CD14-positive monocyte (primary cell): ENCODE data around the gene BTBD9. TPM values are rescaled to one million over a fixed set of nuclear protein-coding genes. Genes with fewer than 3 reads are reported as not detected.

ENCODE experiments used
- DNase-seq, 3 donors: peaks; one replicate each; pipeline ENCODE4 v3.0.0-alpha.2; 2011 to 2022
- H2AFZ ChIP-seq: 2 replicates; pipeline ENCODE4 v1.6.0; 2012; ENCODE audit warnings: mild to moderate bottlenecking, low read depth, low read length, inconsistent platforms; ENCODE audit not compliant: insufficient read depth, poor library complexity, severe bottlenecking
- H3K27ac ChIP-seq, 2 donors: 1 replicate in 1 of 2; 2 replicates in 1 of 2; pipeline ENCODE4 v1.5.1; 2012 to 2013; ENCODE audit warnings: low read length in 2 of 2, control low read depth in 1 of 2, inconsistent platforms in 1 of 2, low read depth in 1 of 2, mild to moderate bottlenecking in 1 of 2
- H3K27me3 ChIP-seq, 2 donors: one replicate each; pipeline versions ENCODE4 v1.6.0 to v1.6.1; 2011 to 2013; ENCODE audit warnings: low read length in 2 of 2; ENCODE audit not compliant: control insufficient read depth in 2 of 2, insufficient read depth in 2 of 2
- H3K36me3 ChIP-seq, 2 donors: replicated peaks in 1 of 2; 1 replicate in 1 of 2; 2 replicates in 1 of 2; pipeline versions ENCODE4 v1.5.1 to v1.6.1; 2012 to 2013; ENCODE audit warnings: low read length in 2 of 2, control low read depth in 1 of 2, inconsistent platforms in 1 of 2, mild to moderate bottlenecking in 1 of 2; ENCODE audit not compliant: insufficient read depth in 2 of 2, control insufficient read depth in 1 of 2
- H3K4me1 ChIP-seq, 2 donors: 1 replicate in 1 of 2; 2 replicates in 1 of 2; pipeline versions ENCODE4 v1.5.1 to v1.6.1; 2012 to 2013; ENCODE audit warnings: low read length in 2 of 2, control low read depth in 1 of 2, inconsistent platforms in 1 of 2, mild to moderate bottlenecking in 1 of 2, moderate library complexity in 1 of 2; ENCODE audit not compliant: insufficient read depth in 2 of 2, control insufficient read depth in 1 of 2
- H3K4me2 ChIP-seq: replicated peaks from 2 replicates; pipeline ENCODE3; 2012; ENCODE audit warnings: low read length, moderate library complexity, mild to moderate bottlenecking; ENCODE audit not compliant: poor library complexity, severe bottlenecking; ENCODE audit errors: extremely low read depth
- H3K4me3 ChIP-seq, 3 experiments: fragments of 200-600 bp in 1 of 3; sonication (generic) in 1 of 3; replicated peaks in 1 of 3; 1 replicate in 2 of 3; 2 replicates in 1 of 3; pipeline ENCODE4 v1.5.1; 2011 to 2013; ENCODE audit warnings: low read length in 3 of 3, mild to moderate bottlenecking in 3 of 3, control low read depth in 2 of 3, low read depth in 2 of 3, inconsistent platforms in 1 of 3, moderate library complexity in 1 of 3
- H3K79me2 ChIP-seq: 2 replicates; pipeline ENCODE4 v1.6.0; 2012; ENCODE audit warnings: mild to moderate bottlenecking, control low read depth, inconsistent platforms, low read length, moderate library complexity; ENCODE audit not compliant: insufficient read depth
- H3K9ac ChIP-seq: 2 replicates; pipeline ENCODE4 v1.6.0; 2017; ENCODE audit warnings: low read length, mild to moderate bottlenecking; ENCODE audit not compliant: insufficient read depth, poor library complexity, severe bottlenecking
- H3K9me3 ChIP-seq, 2 donors: replicated peaks in 1 of 2; 1 replicate in 1 of 2; 2 replicates in 1 of 2; pipeline versions ENCODE4 v1.5.1 to v1.6.1; 2012 to 2013; ENCODE audit warnings: low read length in 2 of 2, control low read depth in 1 of 2; ENCODE audit not compliant: control insufficient read depth in 1 of 2, insufficient read depth in 1 of 2
- H4K20me1 ChIP-seq: 2 replicates; pipeline ENCODE4 v1.6.0; 2012; ENCODE audit warnings: mild to moderate bottlenecking, low read length, control low read depth, moderate library complexity; ENCODE audit not compliant: insufficient read depth
- H3K27ac Mint-ChIP-seq, 7 donors: one replicate each; pipeline ENCODE4 v1.8.0; 2020; ENCODE audit warnings: mild to moderate bottlenecking in 7 of 7, mixed read lengths in 7 of 7, moderate library complexity in 6 of 7, inconsistent platforms in 2 of 7
- H3K27me3 Mint-ChIP-seq, 3 donors: one replicate each; pipeline ENCODE4 v1.8.0; 2021 to 2022; ENCODE audit warnings: low read depth in 3 of 3, mild to moderate bottlenecking in 3 of 3, mixed read lengths in 3 of 3, moderate library complexity in 3 of 3, inconsistent platforms in 1 of 3
- H3K36me3 Mint-ChIP-seq, 2 donors: one replicate each; pipeline ENCODE4 v1.8.0; 2020; ENCODE audit warnings: mixed read lengths in 2 of 2, inconsistent platforms in 1 of 2, mild to moderate bottlenecking in 1 of 2
- H3K4me1 Mint-ChIP-seq: one replicate; pipeline ENCODE4 v1.8.0; 2020; ENCODE audit warnings: mild to moderate bottlenecking, mixed read lengths
- H3K4me3 Mint-ChIP-seq, 2 donors: one replicate each; pipeline ENCODE4 v1.8.0; 2020; ENCODE audit warnings: mild to moderate bottlenecking in 2 of 2, mixed read lengths in 2 of 2, moderate library complexity in 1 of 2
- H3K9me3 Mint-ChIP-seq, 7 donors: one replicate each; pipeline ENCODE4 v1.8.0; 2020 to 2022; ENCODE audit warnings: mixed read lengths in 7 of 7, mild to moderate bottlenecking in 6 of 7, moderate library complexity in 6 of 7, inconsistent platforms in 2 of 7
- CTCF ChIP-seq: fragments of 200-600 bp; IDR thresholded peaks from one replicate; pipeline ENCODE4 v1.8.0; 2022; ENCODE audit warnings: antibody characterized with exemption, mild to moderate bottlenecking
- WGBS: methylation state at CpG from one replicate; pipeline ENCODE4 v1.1.5; 2013; ENCODE audit warnings: missing lambda C conversion rate; ENCODE audit not compliant: insufficient coverage; 5-methylcytosine and 5-hydroxymethylcytosine counted together
- intact Hi-C, 2 donors: fragments of 100-400 bp; cut with micrococcal nuclease; formaldehyde crosslinking; loops; one replicate each; pipeline versions ENCODE4 v1.15.0 to v1.15.1; 2023
- polyA plus RNA-seq, 3 donors: library from polyadenylated mRNA; depleted of rRNA in 1 of 3; unstranded in 2 of 3; stranded (reverse) in 1 of 3; fragments of 300-500 nt in 2 of 3; fragments of >200 nt in 1 of 3; fragmentation: Illumina TruSeq in 2 of 3; gene quantifications; 1 replicate in 2 of 3; 2 replicates in 1 of 3; pipeline ENCODE4 v1.2.3, GENCODE V29; 2012 to 2021

The BTBD9 gene
- polyA plus RNA-seq, 3 donors = 5.2 to 7.5 (median 6.2) TPM

GRCh38 chr6:38452816-38453660 lies 186.7 kb downstream of the BTBD9 start:
- no peaks in the 10 kb centered on the region for H3K4me1 ChIP-seq
- intact Hi-C loops = no loop called here
- Mint-ChIP-seq H3K27ac (no peak overlapping the region), H3K9me3 (no peaks in the 10 kb centered on the region), H3K4me3 (no peak overlapping the region), H3K27me3 (peaks cover 0 to 3% (median 0%) of the 10 kb centered on the region in 3 donors), H3K4me1 (no peaks in the 10 kb centered on the region), H3K36me3 (peaks cover 0 to 2% of the 10 kb centered on the region in 2 donors)
- no peaks in the 10 kb centered on the region for H3K36me3 ChIP-seq
- no peak for TF ChIP-seq CTCF
- H3K79me2 ChIP-seq = no peaks in the 10 kb centered on the region
- no peak overlapping the region for H3K9ac ChIP-seq
- H4K20me1 ChIP-seq = no peaks in the 10 kb centered on the region
- no peak overlapping the region for H3K4me2 ChIP-seq
- no CpG with 5 or more reads among the region's 6 CpGs for WGBS
- no peaks in the 10 kb centered on the region for H3K27me3 ChIP-seq
- no peak overlapping the region for H3K27ac ChIP-seq
- H3K9me3 ChIP-seq = no peaks in the 10 kb centered on the region
- H3K4me3 ChIP-seq = no peak overlapping the region
- no peak overlapping the region for H2AFZ ChIP-seq
- DNase-seq = no peak

- H3K4me1 Mint-ChIP-seq = no peaks in the 10 kb centered on the region
- no peaks in the 10 kb centered on the region for H3K27me3 Mint-ChIP-seq
- WGBS = no CpG with 5 or more reads among the region's 2 CpGs
- Histone ChIP-seq H3K9me3 (no peaks in the 10 kb centered on the region), H3K4me2 (no peak overlapping the region), H3K79me2 (no peaks in the 10 kb centered on the region), H2AFZ (no peak overlapping the region), H3K9ac (no peak overlapping the region), H3K36me3 (no peaks in the 10 kb centered on the region), H3K27me3 (no peaks in the 10 kb centered on the region), H3K4me3 (no peak overlapping the region), H3K4me1 (no peaks in the 10 kb centered on the region), H4K20me1 (no peaks in the 10 kb centered on the region), H3K27ac (no peak overlapping the region)
- no peak overlapping the region for H3K4me3 Mint-ChIP-seq
- peaks cover 0 to 2% (median 0%) of the 10 kb centered on the region in 7 donors for H3K9me3 Mint-ChIP-seq
- intact Hi-C loops = no loop called here
- no peak for TF ChIP-seq CTCF
- H3K36me3 Mint-ChIP-seq = peaks cover 0 to 2% of the 10 kb centered on the region in 2 donors
- DNase-seq = no peak
- no peak overlapping the region for H3K27ac Mint-ChIP-seq
These were observed 189.0 kb downstream of the BTBD9 start for GRCh38 chr6:38450717-38451116.
